T-helper 1 cell treated with Interleukin-12 subunit alpha and Interleukin-12 subunit beta and Interleukin-4 antibody, amounts not matched to agents 30 ng/mL and 1 ng/mL, for 36 hours (primary cell): ENCODE measurements around the gene NRAP. TPM values are rescaled to one million over a fixed set of nuclear protein-coding genes. Genes with fewer than 3 reads are reported as not detected.
"Not testable (repeated sequence)": the region's sequence is repeated elsewhere in the genome, so short reads cannot be mapped to it uniquely, and the experiment has no call there.

Source experiments
- intact Hi-C: fragments of 100-400 bp; cut with micrococcal nuclease; formaldehyde crosslinking; loops from one replicate; pipeline ENCODE4 v1.15.1; 2024
- total RNA-seq: library from RNA; stranded (reverse); gene quantifications from 2 replicates; pipeline ENCODE4 v1.2.3, GENCODE V29; 2022

NRAP gene
- total RNA-seq, 1 donor from 2014 or later = not detected

DNA sequence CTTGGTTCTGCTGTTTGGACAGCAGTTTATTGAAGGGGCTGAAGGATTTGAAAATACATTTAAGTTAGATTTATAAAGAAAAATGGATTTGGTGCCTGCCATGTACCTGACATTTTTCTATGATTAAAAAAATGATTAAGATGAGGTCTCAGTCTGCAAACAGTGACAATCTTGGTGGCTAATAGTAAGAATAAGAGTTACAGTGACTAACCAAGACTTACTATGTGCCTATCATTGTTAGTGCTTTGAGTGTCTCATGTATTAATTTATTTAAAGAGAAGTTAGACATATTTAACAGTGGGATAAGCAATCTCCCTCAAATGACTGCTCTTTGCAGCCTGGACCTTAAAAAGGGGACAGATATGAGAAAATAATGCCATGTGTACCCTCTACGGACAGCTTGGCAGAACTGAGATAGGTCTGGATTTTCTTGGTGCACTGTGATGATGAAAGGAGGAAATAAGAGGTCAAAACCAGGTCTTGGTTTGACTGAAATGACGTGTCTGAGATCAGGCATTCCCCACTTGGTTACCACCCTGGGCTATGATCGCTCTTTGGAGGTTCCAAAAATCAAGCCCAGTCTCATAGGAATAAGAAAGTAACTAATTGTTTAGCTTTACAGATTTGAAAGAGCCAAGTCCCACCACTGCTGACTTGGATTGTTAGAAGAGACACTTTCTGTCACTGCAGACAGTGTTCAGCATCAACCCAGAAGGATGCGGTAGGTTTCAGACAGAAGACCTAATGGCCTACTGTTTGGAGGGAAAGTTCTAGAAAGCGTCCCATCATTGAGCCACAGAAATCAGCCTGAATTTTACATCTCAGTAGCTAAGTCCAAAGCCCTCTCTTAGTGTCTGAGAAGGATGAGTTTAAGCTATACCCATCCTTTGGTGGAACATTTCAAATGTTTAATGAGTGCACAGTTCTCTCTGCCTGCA lies 18.0 kb upstream of the NRAP start:
- intact Hi-C loops = loop anchor here (1.0 to 5.0 kb wide), 8 partner anchors 173 to 1500 kb away; partner anchors contain the start of genes DCLRE1A, FHIP2A, GPAM and NHLRC2

DNA sequence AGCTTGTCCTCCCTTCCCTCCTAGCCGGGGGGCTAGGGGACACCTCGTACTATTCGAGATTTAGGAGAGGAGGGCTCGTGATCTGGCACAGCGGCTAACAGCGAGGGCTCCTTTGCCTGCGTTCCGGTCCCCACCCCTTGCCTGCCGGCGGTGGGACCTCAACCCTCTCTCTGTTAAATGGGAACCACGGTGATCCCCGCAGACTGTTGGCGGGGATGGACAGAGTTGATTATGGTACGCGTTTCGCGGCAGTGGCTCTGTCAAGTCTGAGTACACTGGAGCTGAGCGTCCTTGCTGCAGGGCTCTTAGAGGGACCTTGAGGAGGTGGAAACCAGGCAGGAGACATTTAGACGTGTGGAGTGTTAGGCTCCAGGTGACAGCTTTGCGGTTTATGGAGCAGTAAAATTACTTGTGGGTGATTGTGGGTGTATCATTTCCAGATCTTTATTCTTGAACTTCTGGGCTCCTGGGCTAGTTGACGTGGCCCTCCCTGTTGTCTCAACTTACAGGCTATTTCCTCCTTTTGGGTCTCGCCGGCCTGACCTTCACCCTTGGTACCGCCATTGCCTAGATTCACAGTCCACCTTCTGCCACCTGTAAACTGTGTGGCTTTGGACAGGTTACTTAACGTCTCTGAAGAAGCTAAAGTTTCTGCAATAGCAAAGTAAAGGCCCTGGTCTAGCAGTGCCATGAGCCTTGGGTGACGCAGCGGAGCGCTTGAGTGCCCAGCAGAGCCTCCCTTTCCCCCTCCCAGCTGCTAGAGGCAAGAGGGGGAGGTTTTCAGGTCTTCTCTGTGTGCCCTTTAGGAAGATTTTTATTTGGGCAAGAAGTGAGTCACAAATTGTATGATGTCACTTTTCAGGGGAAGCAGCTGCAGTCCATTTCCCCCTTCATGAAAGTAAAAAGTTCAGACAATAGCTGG lies 16.6 kb upstream of the NRAP start:
- intact Hi-C loops = loop anchor here (2.0 to 5.0 kb wide), 7 partner anchors 174 to 1498 kb away; partner anchors contain the start of genes DCLRE1A, FHIP2A, GPAM and NHLRC2

DNA sequence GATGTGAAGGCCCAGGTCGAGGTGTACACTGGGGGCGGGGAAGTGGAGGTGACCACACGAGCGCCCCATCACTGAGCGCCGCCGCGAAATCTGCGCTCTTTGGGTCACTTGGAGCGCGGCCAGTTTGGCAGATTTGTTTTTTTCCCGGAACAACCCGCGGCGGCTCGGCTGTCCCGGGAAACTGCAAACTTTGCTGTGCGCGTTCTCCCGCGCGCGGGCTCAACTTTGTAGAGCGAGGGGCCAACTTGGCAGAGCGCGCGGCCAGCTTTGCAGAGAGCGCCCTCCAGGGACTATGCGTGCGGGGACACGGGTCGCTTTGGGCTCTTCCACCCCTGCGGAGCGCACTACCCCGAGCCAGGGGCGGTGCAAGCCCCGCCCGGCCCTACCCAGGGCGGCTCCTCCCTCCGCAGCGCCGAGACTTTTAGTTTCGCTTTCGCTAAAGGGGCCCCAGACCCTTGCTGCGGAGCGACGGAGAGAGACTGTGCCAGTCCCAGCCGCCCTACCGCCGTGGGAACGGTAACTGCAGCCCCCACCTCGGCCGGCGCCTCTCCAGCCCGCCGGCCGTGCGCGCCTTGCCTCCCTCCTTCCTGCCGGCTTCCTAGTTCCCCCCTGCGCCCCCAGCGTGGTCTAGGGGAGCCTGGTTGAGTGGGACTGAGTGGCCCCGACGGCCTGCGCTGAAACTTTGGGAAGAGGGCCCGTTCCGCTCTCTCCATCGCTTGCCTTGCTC lies 15.8 kb upstream of the NRAP start, which contains the start of gene CASP7:
Gene CASP7 (plus strand): TSS at position 450 of the 727 bp plus-strand sequence. CDS start 17,582 bp downstream, outside the sequence.
- intact Hi-C loops = loop anchor here (1.0 to 5.0 kb wide), 14 partner anchors 10 to 1497 kb away; partner anchors contain the start of genes CCDC186, DCLRE1A, FHIP2A and GPAM

DNA sequence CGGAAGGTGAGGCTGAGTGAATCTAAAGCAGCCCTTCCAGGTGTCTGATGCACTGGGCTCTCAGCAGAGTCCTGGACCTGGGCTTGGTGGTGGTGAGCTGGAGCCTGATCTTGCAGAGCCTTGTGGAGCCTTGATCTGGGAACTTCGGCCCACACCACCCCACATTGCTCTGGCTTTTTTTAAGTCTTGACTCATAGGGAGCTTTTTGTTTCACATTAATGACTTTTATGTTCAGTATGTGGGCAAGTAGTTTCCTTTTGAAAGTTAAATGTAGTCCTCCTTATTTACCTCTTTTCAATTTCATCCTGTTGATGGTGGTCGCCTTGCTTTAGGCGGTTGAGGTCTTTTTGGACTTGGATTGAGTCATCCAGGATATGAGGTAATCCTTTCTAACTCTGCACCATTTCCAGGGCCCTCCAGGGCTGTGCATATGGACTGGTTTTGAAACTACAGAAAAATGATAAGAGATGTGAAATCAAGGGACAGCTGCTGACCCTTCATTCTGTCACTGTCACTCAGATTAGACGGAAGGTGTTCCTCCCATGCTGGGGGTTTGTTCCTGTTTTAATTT lies 2.9 kb upstream of the NRAP start:
- intact Hi-C loops = no loop called here

DNA sequence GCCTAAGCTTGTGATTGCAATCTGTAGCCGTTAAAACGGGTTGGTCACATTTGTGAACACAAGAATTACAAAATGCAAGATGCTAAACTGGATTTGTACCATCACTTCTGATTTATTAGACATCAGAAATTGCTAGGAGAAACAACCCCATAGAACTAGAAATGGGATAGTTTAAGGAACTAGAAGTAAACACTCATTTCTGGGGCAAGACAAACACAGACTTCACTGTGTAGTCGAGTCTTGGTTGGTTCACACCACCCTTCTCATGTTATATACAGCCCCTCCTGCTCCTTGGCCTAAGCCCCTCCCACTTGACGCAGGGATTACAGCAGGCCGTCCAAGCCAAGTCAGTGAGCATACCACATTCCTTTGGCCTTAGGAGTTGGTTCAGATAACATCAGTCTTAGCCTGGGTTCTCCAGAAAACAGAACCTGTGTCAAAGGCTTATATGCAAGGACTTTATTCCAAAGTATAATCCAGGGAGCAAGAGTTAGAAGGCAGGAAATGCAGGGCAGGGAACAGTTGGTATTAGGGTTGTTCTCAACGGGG lies 2.0 kb upstream of the NRAP start:
- intact Hi-C loops = no loop called here

DNA sequence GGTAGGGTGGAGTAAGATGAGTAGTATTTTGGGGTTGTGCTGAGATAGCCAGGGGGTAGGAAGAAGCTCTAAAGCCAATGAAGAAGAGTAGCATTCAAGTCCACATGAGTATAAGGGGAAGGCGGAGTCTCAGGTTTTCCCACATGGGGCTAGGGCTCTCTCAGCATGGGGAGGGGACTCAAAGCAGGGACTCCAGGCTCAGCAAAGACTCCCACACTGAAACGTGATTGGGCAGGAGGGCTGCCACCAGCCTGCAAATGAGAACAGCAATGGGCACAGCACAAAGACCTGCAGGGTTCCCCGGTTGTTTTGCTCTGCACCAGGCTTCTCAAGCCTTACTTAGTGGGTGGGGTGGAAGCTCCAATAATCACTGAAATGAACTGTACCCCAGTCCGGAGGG lies 1.5 kb upstream of the NRAP start:
- intact Hi-C loops = no loop called here

DNA sequence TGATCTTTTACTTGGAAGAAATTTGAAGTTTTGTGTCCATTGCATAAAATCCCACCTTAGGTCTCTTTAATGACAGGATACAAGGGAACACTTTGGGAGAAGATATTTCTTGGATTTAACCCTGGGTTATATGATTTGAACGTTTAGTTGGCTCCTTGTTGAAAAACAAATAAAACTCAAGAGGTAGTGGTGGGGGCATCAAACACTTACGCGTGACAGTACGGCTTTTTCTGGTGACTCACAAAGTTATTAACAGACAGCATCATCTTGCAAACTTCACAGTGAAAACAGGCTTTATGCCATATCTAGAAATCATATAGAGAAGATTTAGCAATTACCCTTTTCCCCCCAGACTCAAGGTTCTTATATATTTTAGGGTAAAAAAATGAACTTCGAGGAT lies 699 bp downstream of the NRAP start:
- intact Hi-C loops = no loop called here

DNA sequence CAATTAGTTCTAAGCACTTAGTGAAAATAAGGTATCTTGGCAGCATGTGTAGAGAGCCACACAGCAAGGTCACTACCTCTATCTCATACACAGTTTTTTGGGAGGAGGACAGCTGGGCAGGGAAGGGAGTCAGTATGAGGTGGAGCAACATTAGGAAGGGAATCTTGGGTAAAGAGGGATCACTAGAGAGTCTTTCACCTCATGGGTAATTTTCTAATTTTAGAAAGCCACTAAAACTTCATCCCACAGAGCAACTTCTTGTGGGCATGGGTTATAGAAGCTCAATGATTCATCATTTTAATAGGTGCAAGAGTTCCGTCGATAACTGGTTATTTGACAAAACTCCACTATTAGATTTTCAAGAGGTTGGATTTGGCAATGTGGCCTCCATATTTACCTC lies 2.5 kb downstream of the NRAP start:
- intact Hi-C loops = no loop called here

DNA sequence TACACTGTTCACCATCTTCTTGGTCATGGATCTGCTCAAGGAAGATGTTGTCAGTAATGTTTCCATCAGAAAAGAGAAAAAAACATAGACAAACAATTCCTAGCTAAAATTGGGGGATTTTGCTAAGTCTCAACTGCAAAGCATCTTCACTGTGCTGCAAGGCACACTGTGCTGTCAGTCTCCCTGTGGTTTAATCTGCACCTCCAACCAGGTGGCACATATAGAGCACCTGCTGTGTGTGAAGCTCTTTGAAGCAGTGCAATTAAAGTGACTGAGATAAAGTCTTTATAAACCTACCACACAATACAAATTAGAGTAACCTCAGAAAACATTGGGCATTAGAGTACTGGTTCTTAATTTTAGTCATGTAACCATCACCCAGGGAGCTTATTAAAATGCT lies 6.3 kb downstream of the NRAP start:
- intact Hi-C loops = no loop called here

DNA sequence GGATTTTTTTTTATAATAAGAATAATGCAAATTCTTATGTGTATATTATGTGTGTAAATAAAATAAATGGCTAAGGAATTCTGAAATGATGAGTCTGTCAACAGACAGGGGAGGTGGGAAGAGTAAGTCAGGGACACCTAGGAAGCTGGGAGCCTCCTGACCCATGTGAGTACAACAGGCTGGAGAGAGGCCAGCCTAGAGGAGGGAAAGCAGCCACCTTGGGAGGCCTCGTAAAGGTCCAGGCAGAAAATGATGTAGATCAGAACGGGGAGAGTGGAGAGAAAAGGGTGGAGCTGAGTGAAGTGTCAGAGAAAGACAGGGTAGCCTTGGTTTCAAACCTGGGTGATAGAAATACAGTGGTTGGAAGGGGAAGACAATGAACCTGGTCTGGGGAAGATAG lies 6.9 kb downstream of the NRAP start:
- intact Hi-C loops = no loop called here

DNA sequence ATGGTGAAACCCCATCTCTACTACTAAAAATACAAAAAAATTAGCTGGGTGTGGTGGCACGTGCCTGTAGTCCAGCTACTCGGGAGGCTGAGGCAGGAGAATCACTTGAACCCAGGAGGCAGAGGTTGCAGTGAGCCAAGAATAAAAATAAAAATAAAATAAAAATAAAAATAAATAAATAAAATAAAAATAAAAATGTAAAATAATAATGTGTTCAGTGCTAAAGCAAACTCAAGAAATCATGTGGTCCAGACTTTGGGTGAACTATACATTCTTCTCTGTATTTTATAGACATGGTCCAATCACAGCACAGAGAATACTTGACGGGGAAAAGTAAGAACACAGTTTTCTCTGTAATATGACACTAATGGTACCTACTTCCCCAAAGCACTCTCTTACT lies 11.4 kb downstream of the NRAP start:
- intact Hi-C loops = not testable (repeated sequence)

DNA sequence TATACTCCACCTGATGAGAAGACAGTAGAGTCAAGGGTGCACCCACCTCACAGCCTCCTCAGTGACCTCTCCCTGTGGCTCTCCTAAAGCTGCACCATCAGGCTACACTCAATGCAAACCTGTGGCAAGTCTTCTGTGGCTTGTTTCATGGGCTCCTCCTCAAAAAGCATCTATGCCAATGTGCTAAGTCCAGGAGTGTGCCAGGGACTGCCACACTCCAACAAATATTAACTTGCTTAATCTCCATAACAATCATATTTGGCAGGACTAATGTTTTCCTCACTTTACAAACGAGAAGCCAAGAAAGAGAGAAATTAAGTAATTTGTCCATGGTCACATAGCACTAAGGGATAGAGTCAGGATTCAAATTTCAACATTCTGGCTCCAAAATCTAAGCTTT lies 11.9 kb downstream of the NRAP start:
- intact Hi-C loops = no loop called here

DNA sequence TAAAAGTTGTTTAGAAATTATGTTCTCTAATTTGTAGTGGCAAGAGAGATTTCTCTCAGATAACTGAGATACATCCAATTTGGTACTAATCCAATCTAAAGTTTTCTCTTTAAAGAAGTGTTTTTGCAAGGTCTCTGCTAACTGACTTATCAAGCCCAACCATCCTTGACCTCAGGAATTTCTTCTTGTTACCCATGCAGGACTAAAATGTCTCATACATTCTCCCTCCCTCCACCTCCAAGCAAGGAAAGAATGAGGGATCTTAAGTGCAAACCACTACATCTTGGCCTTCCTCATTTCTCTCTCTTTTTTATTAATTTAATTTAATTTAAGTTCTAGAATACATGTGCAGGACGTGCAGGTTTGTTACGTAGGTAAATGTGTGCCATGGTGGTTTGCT lies 12.8 kb downstream of the NRAP start:
- intact Hi-C loops = no loop called here

DNA sequence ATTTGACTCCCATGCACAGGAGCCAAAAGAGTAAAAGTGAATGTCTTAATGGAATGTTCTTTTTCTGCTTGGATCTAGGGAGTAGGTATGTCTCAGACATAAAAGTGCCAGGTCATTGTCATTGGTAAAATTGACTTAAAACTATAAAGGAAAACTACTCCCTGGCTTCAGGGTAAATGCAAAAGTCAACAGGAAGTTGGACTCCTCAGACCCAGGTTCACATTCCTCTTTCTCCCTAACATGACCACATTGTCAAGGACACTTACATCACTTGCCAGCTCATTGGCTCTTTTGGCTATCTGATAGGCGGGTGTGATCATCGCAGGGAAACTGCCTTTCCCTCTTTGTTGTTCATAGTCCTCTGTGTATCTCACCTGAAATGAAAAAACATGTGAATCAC lies 13.7 kb downstream of the NRAP start:
- intact Hi-C loops = no loop called here

DNA sequence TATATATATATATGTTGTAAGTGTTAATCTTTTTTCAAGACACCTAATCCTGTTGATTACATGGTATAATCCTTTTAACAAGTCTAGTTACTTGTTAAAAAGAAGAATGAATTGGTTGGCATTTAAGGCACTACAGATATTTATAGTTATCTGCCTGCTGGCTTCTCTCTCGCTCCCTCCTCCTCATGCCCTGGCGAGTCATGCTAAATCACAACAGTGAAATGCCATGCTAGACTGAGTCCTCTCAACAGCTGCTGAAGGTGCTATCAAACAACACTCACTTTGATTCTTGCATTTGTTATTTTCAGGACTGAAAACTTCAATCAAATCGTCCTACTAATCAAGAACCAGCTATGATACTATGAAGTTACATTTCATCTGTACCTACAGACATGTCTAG lies 15.4 kb downstream of the NRAP start:
- intact Hi-C loops = no loop called here

DNA sequence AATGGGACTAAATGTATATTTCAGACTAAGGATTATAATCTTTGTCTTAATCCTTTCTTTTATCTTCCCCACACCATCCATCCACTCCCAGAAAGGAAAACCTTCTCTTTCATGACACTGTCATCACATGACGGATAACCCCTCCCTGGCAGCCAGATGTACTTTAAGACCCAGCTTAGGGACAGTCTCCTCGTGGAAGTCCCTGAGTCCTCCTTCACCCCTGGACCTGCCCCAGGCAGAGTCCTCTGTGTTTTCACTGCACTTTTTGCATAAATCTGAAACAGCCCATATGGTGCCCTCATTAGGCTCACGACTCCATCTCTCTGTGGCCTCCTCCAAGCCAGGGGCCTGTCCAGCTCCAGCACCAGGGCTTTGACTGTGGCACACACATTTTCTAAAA lies 16.0 kb downstream of the NRAP start:
- intact Hi-C loops = no loop called here

DNA sequence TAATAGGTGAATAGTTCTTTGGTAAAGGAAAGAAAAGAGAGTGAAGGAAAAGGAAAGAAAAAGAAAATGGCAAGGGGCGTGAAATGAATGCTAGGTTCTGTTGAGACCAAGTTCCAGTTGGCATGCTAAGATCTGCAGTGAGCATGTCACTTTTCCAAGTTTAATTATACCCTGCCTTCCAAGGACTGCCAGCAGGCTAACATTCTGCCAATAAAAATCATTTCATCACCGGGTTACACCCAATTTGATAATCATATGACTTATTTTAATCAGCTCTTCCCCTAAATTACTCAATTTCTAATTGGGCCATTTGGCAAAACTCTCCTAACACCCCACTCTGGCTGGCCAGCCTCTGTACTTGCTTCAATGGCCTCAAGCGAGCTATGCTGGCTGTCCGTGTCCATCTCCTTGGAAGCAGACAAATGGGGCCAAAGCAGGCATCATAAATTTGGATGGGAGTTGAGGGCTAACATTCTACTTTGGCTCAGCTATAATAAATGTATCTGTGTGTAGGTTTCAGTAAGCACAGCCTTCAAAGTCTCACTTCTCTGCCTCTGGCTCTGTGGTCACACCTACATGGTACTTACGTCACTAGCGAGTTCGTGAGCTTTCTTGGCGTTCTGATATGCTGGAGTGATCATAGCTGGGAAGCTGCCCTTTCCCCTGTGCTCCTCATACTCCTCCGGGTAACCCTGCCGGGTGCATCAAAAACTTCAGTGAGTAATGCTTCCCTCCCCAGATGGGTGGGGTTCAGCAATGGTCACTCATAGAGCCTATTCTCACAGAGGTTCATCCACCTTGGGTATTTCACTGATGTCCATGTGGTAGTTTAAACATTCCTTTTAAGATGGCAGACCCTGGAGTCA lies 17.3 kb downstream of the NRAP start:
- intact Hi-C loops = no loop called here

DNA sequence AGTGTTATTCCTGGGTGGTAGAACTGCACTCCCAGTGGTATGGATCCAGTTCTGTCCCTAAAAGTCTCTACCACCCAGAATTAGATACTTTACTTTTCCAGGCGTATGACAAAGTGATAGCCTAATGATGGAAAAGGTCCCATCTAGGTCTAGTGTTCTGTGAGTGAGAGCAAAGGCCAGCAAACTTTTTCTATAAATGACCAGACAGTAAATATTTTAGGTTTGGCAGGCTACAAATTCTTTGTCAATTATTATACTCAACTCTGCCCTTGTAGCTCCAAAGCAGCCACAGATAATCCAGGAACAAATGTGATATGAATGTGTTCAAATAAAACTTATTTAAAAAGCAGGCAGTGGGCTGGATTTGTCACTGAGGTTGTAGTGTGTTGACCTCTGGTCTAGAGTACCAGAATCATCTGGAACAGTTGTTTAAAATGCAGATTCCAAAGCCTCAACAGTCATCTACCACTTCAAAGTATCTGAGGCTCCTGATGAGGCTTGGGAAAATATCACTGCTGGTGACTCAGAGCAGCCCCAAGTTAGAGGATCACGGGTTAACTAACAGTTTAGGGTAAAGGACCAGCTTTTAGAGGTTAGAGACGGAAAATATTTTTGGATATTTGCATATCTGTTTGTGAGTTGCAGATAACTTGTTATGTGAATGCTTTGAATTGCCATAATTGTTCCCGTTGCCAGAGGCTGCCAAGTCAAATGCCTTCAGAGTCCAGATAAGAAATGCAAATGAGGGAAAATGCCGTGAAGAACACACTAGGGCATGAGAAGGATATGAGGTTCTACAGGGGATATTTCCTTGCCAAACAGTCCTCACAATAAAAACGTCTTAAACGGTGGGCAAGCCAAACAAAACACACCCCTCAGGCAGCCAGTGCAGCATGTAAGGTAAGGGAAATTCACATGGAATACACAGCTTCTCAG lies 19.4 kb downstream of the NRAP start:
- intact Hi-C loops = no loop called here
